Thymus (tissue), 14 donors: ENCODE data around the gene GOLGA6L10. TPM values are rescaled to one million over a fixed set of nuclear protein-coding genes. Genes with fewer than 3 reads are reported as not detected.
"Not testable (repeated sequence)": the region's sequence is repeated elsewhere in the genome, so short reads cannot be mapped to it uniquely, and the experiment has no call there.

Experiments used
- DNase-seq, 9 donors: peaks; one replicate each; pipeline ENCODE4 v3.0.0-alpha.2; 2013; ENCODE audit warnings: low spot score in 9 of 9, low read depth in 6 of 9, missing footprints in 1 of 9
- H3K27ac ChIP-seq, 2 donors: one replicate each; pipeline ENCODE4 v1.5.1; 2013; ENCODE audit warnings: control low read depth in 1 of 2, low read depth in 1 of 2, low read length in 1 of 2, mild to moderate bottlenecking in 1 of 2, moderate library complexity in 1 of 2
- H3K27me3 ChIP-seq, 2 donors: one replicate each; pipeline ENCODE4 v1.5.1; 2013; ENCODE audit warnings: low read length in 1 of 2; ENCODE audit not compliant: control insufficient read depth in 2 of 2, insufficient read depth in 1 of 2
- H3K36me3 ChIP-seq, 2 donors: one replicate each; pipeline ENCODE4 v1.5.1; 2013; ENCODE audit warnings: low read length in 1 of 2, mild to moderate bottlenecking in 1 of 2, moderate library complexity in 1 of 2; ENCODE audit not compliant: control insufficient read depth in 2 of 2, insufficient read depth in 2 of 2
- H3K4me1 ChIP-seq, 2 donors: one replicate each; pipeline ENCODE4 v1.5.1; 2013; ENCODE audit warnings: low read length in 2 of 2; ENCODE audit not compliant: control insufficient read depth in 2 of 2, insufficient read depth in 2 of 2
- H3K4me3 ChIP-seq, 2 donors: one replicate each; pipeline ENCODE4 v1.5.1; 2013; ENCODE audit warnings: low read length in 2 of 2, control low read depth in 1 of 2, mild to moderate bottlenecking in 1 of 2
- H3K9me3 ChIP-seq, 2 donors: one replicate each; pipeline ENCODE4 v1.5.1; 2013; ENCODE audit warnings: low read length in 1 of 2, mild to moderate bottlenecking in 1 of 2; ENCODE audit not compliant: control insufficient read depth in 2 of 2, insufficient read depth in 1 of 2
- WGBS: extraction: QIAGEN DNeasy Blood & Tissue Kit; methylation state at CpG from one replicate; pipeline ENCODE4 v1.1.7; 2013; 5-methylcytosine and 5-hydroxymethylcytosine counted together
- long read RNA-seq, 10 donors: transcript quantifications; one replicate each; lab custom pipeline, GENCODE V29; 2026
- polyA plus RNA-seq: library from polyadenylated mRNA; stranded (reverse); fragments of 200-250 nt; gene quantifications from one replicate; pipeline ENCODE4 v1.2.3, GENCODE V29; 2013
- total RNA-seq: library from RNA; stranded (reverse); fragments of 120-200 nt; gene quantifications from one replicate; pipeline ENCODE4 v1.2.4, GENCODE V29; 2013
- donor health status: healthy.

The GOLGA6L10 gene
- total RNA-seq (0.47 TPM), polyA plus RNA-seq (5.1 TPM)
- long read RNA-seq, donor 1 = 0 reads
- long read RNA-seq, donor 2 = 0 reads
- long read RNA-seq, donor 3, partial matches to known transcripts = 6 of 6 reads
- long read RNA-seq, donor 3, other reads (novel, unspliced or antisense) = 0 of 6 reads
- long read RNA-seq, donor 4, partial matches to known transcripts = 5 of 5 reads
- long read RNA-seq, donor 4, other reads (novel, unspliced or antisense) = 0 of 5 reads
- long read RNA-seq, donor 5, partial matches to known transcripts = 20 of 20 reads
- long read RNA-seq, donor 5, other reads (novel, unspliced or antisense) = 0 of 20 reads
- long read RNA-seq, donor 6, partial matches to known transcripts = 12 of 12 reads
- long read RNA-seq, donor 6, other reads (novel, unspliced or antisense) = 0 of 12 reads
- long read RNA-seq, donor 7 = 0 reads
- long read RNA-seq, donor 8 = 0 reads
- long read RNA-seq, donor 9 = 0 reads
- long read RNA-seq, donor 10, partial matches to known transcripts = 0 of 9 reads
- long read RNA-seq, donor 10, other reads (novel, unspliced or antisense) = 9 of 9 reads

- H3K36me3 ChIP-seq, H3K4me1 ChIP-seq, H3K27ac ChIP-seq, H3K9me3 ChIP-seq, DNase-seq, H3K27me3 ChIP-seq, H3K4me3 ChIP-seq: not testable (repeated sequence)
- WGBS = no CpG with 5 or more reads among the region's 9 CpGs
Measured at GRCh38 chr15:82349375-82349774, at the start of gene GOLGA6L10. GOLGA6L10 (minus strand) TSS chr15:82349475; CDS start chr15:82349375, 100 bp downstream.

GRCh38 chr15:82398785-82399184 is 49.5 kb upstream of the GOLGA6L10 start:
- no peaks in the 10 kb centered on the region for H3K27me3 ChIP-seq
- H3K4me1 ChIP-seq = no peaks in the 10 kb centered on the region
- no peak overlapping the region for H3K4me3 ChIP-seq
- no peak for DNase-seq
- no peaks in the 10 kb centered on the region for H3K36me3 ChIP-seq
- no peak overlapping the region for H3K27ac ChIP-seq
- no peaks in the 10 kb centered on the region for H3K9me3 ChIP-seq
- WGBS = 100% methylated on average over 1 of the region's 1 CpG

GRCh38 chr15:82397817-82398216 is 48.5 kb upstream of the GOLGA6L10 start:
- no peaks in the 10 kb centered on the region for H3K9me3 ChIP-seq
- no peak overlapping the region for H3K4me3 ChIP-seq
- over 99% methylated on average over 3 of the region's 3 CpGs for WGBS
- H3K27me3 ChIP-seq = no peaks in the 10 kb centered on the region
- H3K36me3 ChIP-seq = no peaks in the 10 kb centered on the region
- no peak overlapping the region for H3K27ac ChIP-seq
- DNase-seq = no peak
- H3K4me1 ChIP-seq = no peaks in the 10 kb centered on the region

- WGBS = 97% methylated on average over 1 of the region's 4 CpGs
- not testable (repeated sequence) for H3K27ac ChIP-seq
Measured at GRCh38 chr15:82395788-82396187, 46.5 kb upstream of the GOLGA6L10 start.

GRCh38 chr15:82393671-82394070 is 44.4 kb upstream of the GOLGA6L10 start:
- no peaks in the 10 kb centered on the region for H3K4me1 ChIP-seq
- H3K4me3 ChIP-seq = no peak overlapping the region
- no peaks in the 10 kb centered on the region for H3K36me3 ChIP-seq
- no peak for DNase-seq
- H3K27me3 ChIP-seq = no peaks in the 10 kb centered on the region
- 99% methylated on average over 4 of the region's 4 CpGs for WGBS
- no peak overlapping the region for H3K27ac ChIP-seq
- no peaks in the 10 kb centered on the region for H3K9me3 ChIP-seq

More at GRCh38 chr15:82395788-82396187, 46.5 kb upstream of the GOLGA6L10 start:
- not testable (repeated sequence) for DNase-seq, H3K36me3 ChIP-seq, H3K27me3 ChIP-seq, H3K9me3 ChIP-seq, H3K4me3 ChIP-seq, H3K4me1 ChIP-seq

- H3K36me3 ChIP-seq, DNase-seq, H3K4me3 ChIP-seq, H3K9me3 ChIP-seq, H3K27ac ChIP-seq, H3K27me3 ChIP-seq, H3K4me1 ChIP-seq: not testable (repeated sequence)
- WGBS = 95% methylated on average over 1 of the region's 1 CpG
Measured at GRCh38 chr15:82392077-82392476, 42.8 kb upstream of the GOLGA6L10 start.

- H3K4me1 ChIP-seq, H3K27ac ChIP-seq, H3K27me3 ChIP-seq, DNase-seq, H3K9me3 ChIP-seq, H3K36me3 ChIP-seq, H3K4me3 ChIP-seq: not testable (repeated sequence)
- 92% methylated on average over 3 of the region's 3 CpGs for WGBS
Measured at GRCh38 chr15:82390152-82390551, 40.9 kb upstream of the GOLGA6L10 start.

GRCh38 chr15:82387209-82387608 is 37.9 kb upstream of the GOLGA6L10 start:
- H3K27me3 ChIP-seq, H3K9me3 ChIP-seq, H3K27ac ChIP-seq, DNase-seq, H3K4me1 ChIP-seq, H3K4me3 ChIP-seq, H3K36me3 ChIP-seq: not testable (repeated sequence)

- not testable (repeated sequence) for H3K36me3 ChIP-seq, DNase-seq, H3K4me1 ChIP-seq, H3K4me3 ChIP-seq, H3K27ac ChIP-seq, H3K9me3 ChIP-seq, H3K27me3 ChIP-seq
- WGBS = 84% methylated on average over 10 of the region's 11 CpGs
Measured at GRCh38 chr15:82381330-82381955, 32.2 kb upstream of the GOLGA6L10 start.
